Ovary (tissue), 9 donors: Measurements from ENCODE around the gene SNX24. TPM values are rescaled to one million over a fixed set of nuclear protein-coding genes. Genes with fewer than 3 reads are reported as not detected.

Source experiments
- DNase-seq, 5 donors: peaks; one replicate each; pipeline ENCODE4 v3.0.0-alpha.2; 2019 to 2020
- H3K27ac ChIP-seq, 2 donors: fragments of 200-600 bp; one replicate each; pipeline versions ENCODE4 v1.5.1 to v1.8.0; 2019 to 2022
- H3K27me3 ChIP-seq: fragments of 200-600 bp; one replicate; pipeline ENCODE4 v1.8.0; 2022
- H3K36me3 ChIP-seq: fragments of 200-600 bp; sonication (generic); one replicate; pipeline ENCODE4 v1.5.1; 2019
- H3K4me1 ChIP-seq: one replicate; pipeline ENCODE4 v1.8.1; 2013; ENCODE audit warnings: mild to moderate bottlenecking, moderate library complexity; ENCODE audit not compliant: insufficient read depth
- H3K4me3 ChIP-seq: fragments of 200-600 bp; sonication (generic); one replicate; pipeline ENCODE4 v1.5.1; 2017
- H3K9me3 ChIP-seq, 2 donors: fragments of 200-600 bp in 1 of 2; sonication (generic) in 1 of 2; one replicate each; pipeline versions ENCODE4 v1.5.1 to v1.8.1; 2013 to 2019; ENCODE audit warnings: mild to moderate bottlenecking in 1 of 2, moderate library complexity in 1 of 2
- CTCF ChIP-seq, 3 donors: fragments of 450-650 bp in 2 of 3; fragments of 200-600 bp in 1 of 3; IDR thresholded peaks; one replicate each; pipeline versions ENCODE4 v1.5.1 to v1.8.0; 2016 to 2022; ENCODE audit warnings: antibody characterized with exemption in 3 of 3, mild to moderate bottlenecking in 1 of 3
- EP300 ChIP-seq: sonication (generic); formaldehyde crosslinking; IDR thresholded peaks from one replicate; pipeline ENCODE4 v1.6.1; 2017; ENCODE audit warnings: antibody characterized with exemption
- POLR2A ChIP-seq: fragments of 450-650 bp; IDR thresholded peaks from one replicate; pipeline ENCODE4 v1.6.1; 2017; ENCODE audit warnings: antibody characterized with exemption, mild to moderate bottlenecking, moderate library complexity
- WGBS, 3 donors: extraction: QIAGEN DNeasy Blood & Tissue Kit in 1 of 3; methylation state at CpG; one replicate each; pipeline versions ENCODE4 v1.1.5 to v1.1.7; 2013 to 2017; 5-methylcytosine and 5-hydroxymethylcytosine counted together
- intact Hi-C, 4 donors: fragments of 100-400 bp; cut with DNase I; formaldehyde crosslinking; loops; one replicate each; pipeline versions ENCODE4 v1.11.0 to v1.15.1; 2022 to 2023
- polyA plus RNA-seq, 2 donors: library from polyadenylated mRNA; stranded (reverse); fragments of 200-250 nt in 1 of 2; fragments of 350-450 nt in 1 of 2; fragmentation: Illumina TruSeq in 1 of 2; extraction: RNeasy Lipid Tissue Mini Kit (QIAGEN cat#74804) in 1 of 2; gene quantifications; one replicate each; pipeline ENCODE4 v1.2.3, GENCODE V29; 2013 to 2014
- total RNA-seq, 7 donors: library from RNA; depleted of rRNA in 2 of 7; stranded (reverse); fragments of >200 nt in 2 of 7; fragmentation: NEBNext Ultra II Directional in 3 of 7; extraction: Animal tissue kit (Norgen Biotek cat#: 25700) in 3 of 7; gene quantifications; one replicate each; pipeline versions ENCODE4 v1.1.0 to v1.2.4, GENCODE V29; 2016 to 2023
- donor health status: DM: no; HTN: no; CAD: no; lungs with moderate emphysema.
- donor health status: DM: no; HTN: no; CAD: no.
- donor health status: Bipolar disorder and iron deficiency.
- donor health status: DM: yes; HTN: yes; CAD: no.
- donor health status: DM: no; HTN: no; CAD: no.
- donor health status: DM: yes; HTN: yes; CAD: no.

Gene SNX24
- total and polyA plus RNA-seq, 9 donors, result 4.1 to 19.1 (median 9.0) TPM

GRCh38 chr5:122941737-122942136, 96.3 kb downstream of the SNX24 start:
- TF ChIP-seq CTCF (IDR thresholded peaks at IDR 0.05), result no peak
- TF ChIP-seq EP300, result no peak
- TF ChIP-seq POLR2A, result no peak
- DNase-seq, result no peak
- Histone ChIP-seq H3K4me3 (no peak overlapping the region), H3K27me3 (no peaks in the 10 kb centered on the region), H3K4me1 (peaks cover 3% of the 10 kb centered on the region), H3K27ac (no peak overlapping the region), H3K36me3 (no peaks in the 10 kb centered on the region), H3K9me3 (no peaks in the 10 kb centered on the region)
- intact Hi-C loops, result no loop called here
- WGBS, 3 donors, result 89 to 97% (median 94%) methylated on average over 2 of the region's 2 CpGs

GRCh38 chr5:122942164-122942914, 96.9 kb downstream of the SNX24 start:
- Histone ChIP-seq H3K4me3 (no peak overlapping the region), H3K9me3 (no peaks in the 10 kb centered on the region), H3K27ac (no peak overlapping the region), H3K4me1 (peaks cover 3% of the 10 kb centered on the region), H3K27me3 (no peaks in the 10 kb centered on the region), H3K36me3 (no peaks in the 10 kb centered on the region)
- DNase-seq, result no peak
- no peak for TF ChIP-seq POLR2A
- no peak for TF ChIP-seq EP300
- no peak for TF ChIP-seq CTCF (IDR thresholded peaks at IDR 0.05)
- WGBS, 3 donors, result 82 to 84% (median 82%) methylated on average over 8 of the region's 8 CpGs
- intact Hi-C loops, result no loop called here

- no peak for TF ChIP-seq EP300
- no peak for TF ChIP-seq POLR2A
- TF ChIP-seq CTCF (IDR thresholded peaks at IDR 0.05), result no peak
- H3K27ac ChIP-seq, result no peak overlapping the region
- H3K36me3 ChIP-seq, result no peaks in the 10 kb centered on the region
- no peak overlapping the region for H3K4me3 ChIP-seq
- no peaks in the 10 kb centered on the region for H3K9me3 ChIP-seq
- intact Hi-C loops, result no loop called here
- no peaks in the 10 kb centered on the region for H3K4me1 ChIP-seq
- no peaks in the 10 kb centered on the region for H3K27me3 ChIP-seq
- DNase-seq, result no peak
- 76 to 85% (median 77%) methylated on average over 6 to 7 of the region's 7 CpGs for WGBS, 3 donors
These were observed 97.8 kb downstream of the SNX24 start for GRCh38 chr5:122943050-122943698.

GRCh38 chr5:122944051-122944450, 98.6 kb downstream of the SNX24 start:
- no peak for DNase-seq
- H3K9me3 ChIP-seq, result no peaks in the 10 kb centered on the region
- H3K27ac ChIP-seq, result no peak overlapping the region
- H3K4me3 ChIP-seq, result no peak overlapping the region
- intact Hi-C loops, result no loop called here
- H3K4me1 ChIP-seq, result no peaks in the 10 kb centered on the region
- no peaks in the 10 kb centered on the region for H3K27me3 ChIP-seq
- TF ChIP-seq EP300, result no peak
- TF ChIP-seq CTCF (IDR thresholded peaks at IDR 0.05), result no peak
- TF ChIP-seq POLR2A, result no peak
- no peaks in the 10 kb centered on the region for H3K36me3 ChIP-seq
- 94 to 97% (median 97%) methylated on average over 1 of the region's 1 CpG for WGBS, 3 donors
